DLD1 (cell line): ENCODE results near the gene ACYP2.
"Not testable (repeated sequence)": the region's sequence is repeated elsewhere in the genome, so short reads cannot be mapped to it uniquely, and the experiment has no call there.

Experiments
- in situ Hi-C: cut with HindIII; loops from 2 replicates; pipeline ENCODE4 v1.10.0; 2017; ENCODE audit warnings: low sequenced_read_pairs

The ACYP2 gene

GRCh38 chr2:54262015-54262765 is 146.8 kb downstream of the ACYP2 start:
- in situ Hi-C loops, result no loop called here

GRCh38 chr2:54265081-54265480 is 149.7 kb downstream of the ACYP2 start:
- in situ Hi-C loops, result not testable (repeated sequence)

GRCh38 chr2:54267577-54267976 is 152.2 kb downstream of the ACYP2 start:
- in situ Hi-C loops, result no loop called here

- in situ Hi-C loops, result no loop called here
These were observed 155.8 kb downstream of the ACYP2 start for GRCh38 chr2:54271189-54271588.

GRCh38 chr2:54271843-54272627 is 156.6 kb downstream of the ACYP2 start:
- in situ Hi-C loops, result no loop called here

- in situ Hi-C loops, result no loop called here
These were observed 159.4 kb downstream of the ACYP2 start for GRCh38 chr2:54274781-54275242.

GRCh38 chr2:54275541-54275940 is 160.1 kb downstream of the ACYP2 start:
- in situ Hi-C loops, result no loop called here

- in situ Hi-C loops, result no loop called here
These were observed 164.0 kb downstream of the ACYP2 start for GRCh38 chr2:54279385-54279784.

- in situ Hi-C loops, result no loop called here
These were observed 169.4 kb downstream of the ACYP2 start for GRCh38 chr2:54284826-54285225.

- in situ Hi-C loops, result no loop called here
These were observed 170.0 kb downstream of the ACYP2 start for GRCh38 chr2:54285451-54285850.

GRCh38 chr2:54287532-54287931 is 172.1 kb downstream of the ACYP2 start:
- in situ Hi-C loops, result no loop called here

- in situ Hi-C loops, result no loop called here
These were observed 174.5 kb downstream of the ACYP2 start for GRCh38 chr2:54289917-54290316.

- in situ Hi-C loops, result no loop called here
These were observed 175.1 kb downstream of the ACYP2 start for GRCh38 chr2:54290356-54291025.

- in situ Hi-C loops, result not testable (repeated sequence)
These were observed 179.2 kb downstream of the ACYP2 start for GRCh38 chr2:54294665-54295064.

- in situ Hi-C loops, result no loop called here
These were observed 180.5 kb downstream of the ACYP2 start for GRCh38 chr2:54295911-54296310.

GRCh38 chr2:54298514-54298913 is 183.1 kb downstream of the ACYP2 start:
- in situ Hi-C loops, result no loop called here

- in situ Hi-C loops, result no loop called here
These were observed 188.2 kb downstream of the ACYP2 start for GRCh38 chr2:54303631-54304030.

- in situ Hi-C loops, result no loop called here
These were observed 191.1 kb downstream of the ACYP2 start for GRCh38 chr2:54306556-54306955.

- in situ Hi-C loops, result no loop called here
These were observed 192.8 kb downstream of the ACYP2 start for GRCh38 chr2:54308186-54308585.

GRCh38 chr2:54308782-54309181 is 193.4 kb downstream of the ACYP2 start:
- in situ Hi-C loops, result no loop called here

GRCh38 chr2:54310311-54310710 is 194.9 kb downstream of the ACYP2 start:
- in situ Hi-C loops, result no loop called here

GRCh38 chr2:54310961-54311360 is 195.5 kb downstream of the ACYP2 start:
- in situ Hi-C loops, result no loop called here
